Lower lobe of right lung (tissue), 2 donors: ENCODE data around the gene CORO2B. TPM values are rescaled to one million over a fixed set of nuclear protein-coding genes. Genes with fewer than 3 reads are reported as not detected.

ENCODE experiments used
- ATAC-seq, 2 donors: fragments of 200-7000 bp; cut with Tn5 transposase; one replicate each; pipeline ENCODE4 v1.9.1; 2020 to 2022; ENCODE audit warnings: mild to moderate bottlenecking in 2 of 2, moderate library complexity in 2 of 2
- DNase-seq: peaks from one replicate; pipeline ENCODE4 v3.0.0-alpha.2; 2020
- H3K27ac ChIP-seq: fragments of 200-600 bp; one replicate; pipeline ENCODE4 v1.8.0; 2022
- H3K27me3 ChIP-seq: fragments of 200-600 bp; one replicate; pipeline ENCODE4 v1.8.0; 2022; ENCODE audit warnings: low read depth
- H3K36me3 ChIP-seq: fragments of 200-600 bp; one replicate; pipeline ENCODE4 v1.8.0; 2022; ENCODE audit warnings: mild to moderate bottlenecking
- H3K4me1 ChIP-seq: fragments of 200-600 bp; one replicate; pipeline ENCODE4 v1.8.0; 2022
- H3K4me3 ChIP-seq: fragments of 200-600 bp; one replicate; pipeline ENCODE4 v1.8.0; 2022; ENCODE audit warnings: mild to moderate bottlenecking
- H3K9me3 ChIP-seq: fragments of 200-600 bp; one replicate; pipeline ENCODE4 v1.8.0; 2022
- CTCF ChIP-seq: fragments of 200-600 bp; IDR thresholded peaks from one replicate; pipeline ENCODE4 v1.8.0; 2022; ENCODE audit warnings: antibody characterized with exemption, mild to moderate bottlenecking
- intact Hi-C: fragments of 100-400 bp; cut with DNase I; formaldehyde crosslinking; loops from one replicate; pipeline ENCODE4 v1.11.0; 2022
- total RNA-seq: library from RNA; stranded (reverse); fragmentation: NEBNext Ultra II Directional; extraction: Animal tissue kit (Norgen Biotek cat#: 25700); gene quantifications from one replicate; pipeline ENCODE4 v1.2.1, GENCODE V29; 2021
- donor health status: DM: no; HTN: yes; CAD: no; lungs with severe emphysema.

Gene CORO2B
- total RNA-seq, 1 donor from 2014 or later: 6.8 TPM

GRCh38 chr15:68567345-68567744 is 11.4 kb upstream of the CORO2B start:
- no peaks in the 10 kb centered on the region for H3K36me3 ChIP-seq
- no peaks in the 10 kb centered on the region for H3K9me3 ChIP-seq
- no peak overlapping the region for H3K27ac ChIP-seq
- peaks cover 9% of the 10 kb centered on the region for H3K27me3 ChIP-seq
- no peaks in the 10 kb centered on the region for H3K4me1 ChIP-seq
- no peak for ATAC-seq
- intact Hi-C loops: no loop called here
- no peak for DNase-seq
- no peak overlapping the region for H3K4me3 ChIP-seq
- no peak for TF ChIP-seq CTCF

GRCh38 chr15:68570974-68571373 is 7.8 kb upstream of the CORO2B start:
- Histone ChIP-seq H3K9me3 (no peaks in the 10 kb centered on the region), H3K4me3 (no peak overlapping the region), H3K27me3 (peaks cover 4% of the 10 kb centered on the region), H3K36me3 (no peaks in the 10 kb centered on the region), H3K4me1 (no peaks in the 10 kb centered on the region), H3K27ac (no peak overlapping the region)
- intact Hi-C loops: no loop called here
- TF ChIP-seq CTCF: no peak
- DNase-seq (no peak), ATAC-seq (no peak)

GRCh38 chr15:68571582-68571981 is 7.2 kb upstream of the CORO2B start:
- no peak for ATAC-seq
- Histone ChIP-seq H3K9me3 (no peaks in the 10 kb centered on the region), H3K27me3 (peaks cover 4% of the 10 kb centered on the region), H3K4me3 (no peak overlapping the region), H3K27ac (no peak overlapping the region), H3K36me3 (no peaks in the 10 kb centered on the region), H3K4me1 (no peaks in the 10 kb centered on the region)
- no peak for TF ChIP-seq CTCF
- no peak for DNase-seq
- intact Hi-C loops: no loop called here

GRCh38 chr15:68572309-68572708 is 6.5 kb upstream of the CORO2B start:
- intact Hi-C loops: no loop called here

GRCh38 chr15:68572921-68573320 is 5.9 kb upstream of the CORO2B start:
- Histone ChIP-seq H3K4me1 (peaks cover 6% of the 10 kb centered on the region), H3K36me3 (no peaks in the 10 kb centered on the region), H3K9me3 (no peaks in the 10 kb centered on the region), H3K27me3 (peaks cover 4% of the 10 kb centered on the region), H3K4me3 (no peak overlapping the region), H3K27ac (no peak overlapping the region)
- no peak for TF ChIP-seq CTCF
- no peak for ATAC-seq
- no peak for DNase-seq
- intact Hi-C loops: no loop called here

More at GRCh38 chr15:68572309-68572708, 6.5 kb upstream of the CORO2B start:
- ATAC-seq (no peak), DNase-seq (no peak)
- H3K4me1 ChIP-seq: no peaks in the 10 kb centered on the region
- no peaks in the 10 kb centered on the region for H3K9me3 ChIP-seq
- no peak overlapping the region for H3K4me3 ChIP-seq
- no peak for TF ChIP-seq CTCF
- H3K36me3 ChIP-seq: no peaks in the 10 kb centered on the region
- H3K27me3 ChIP-seq: peaks cover 4% of the 10 kb centered on the region
- H3K27ac ChIP-seq: no peak overlapping the region

GRCh38 chr15:68574046-68574445 is 4.7 kb upstream of the CORO2B start:
- ATAC-seq (no peak), DNase-seq (no peak)
- no peaks in the 10 kb centered on the region for H3K9me3 ChIP-seq
- peaks cover 4% of the 10 kb centered on the region for H3K27me3 ChIP-seq
- intact Hi-C loops: no loop called here
- H3K27ac ChIP-seq: no peak overlapping the region
- no peak overlapping the region for H3K4me3 ChIP-seq
- TF ChIP-seq CTCF: no peak
- H3K36me3 ChIP-seq: no peaks in the 10 kb centered on the region
- H3K4me1 ChIP-seq: peaks cover 10% of the 10 kb centered on the region
